Epithelial cell of proximal tubule (primary cell): Measurements from ENCODE around the gene ZCCHC4. TPM values are rescaled to one million over a fixed set of nuclear protein-coding genes. Genes with fewer than 3 reads are reported as not detected.

Experiments
- DNase-seq: peaks from one replicate; pipeline ENCODE4 v3.0.0-alpha.2; 2011; ENCODE audit warnings: low read depth
- H3K4me3 ChIP-seq: 2 replicates; pipeline ENCODE4 v1.5.1; 2011; ENCODE audit warnings: low read depth, mild to moderate bottlenecking, low read length
- CTCF ChIP-seq: conservative IDR thresholded peaks from 2 replicates; pipeline ENCODE4 v1.5.1; 2012; ENCODE audit warnings: low read depth, mild to moderate bottlenecking, low read length
- total RNA-seq: library from RNA; depleted of rRNA; stranded (reverse); fragments of >200 nt; gene quantifications from 2 replicates; pipeline ENCODE4 v1.2.3, GENCODE V29; 2015

The ZCCHC4 gene
- total RNA-seq, 1 donor from 2014 or later, result 17.2 TPM

GRCh38 chr4:25406081-25406692 is 93.6 kb downstream of the ZCCHC4 start:
- no peak for TF ChIP-seq CTCF
- H3K4me3 ChIP-seq, result no peak overlapping the region
- DNase-seq, result no peak

GRCh38 chr4:25410820-25411529 is 98.4 kb downstream of the ZCCHC4 start:
- no peak for TF ChIP-seq CTCF
- DNase-seq, result no peak
- H3K4me3 ChIP-seq, result no peak overlapping the region

GRCh38 chr4:25413261-25413660 is 100.7 kb downstream of the ZCCHC4 start:
- TF ChIP-seq CTCF, result no peak
- H3K4me3 ChIP-seq, result no peak overlapping the region
- DNase-seq, result no peak

- TF ChIP-seq CTCF, result no peak
- no peak overlapping the region for H3K4me3 ChIP-seq
- no peak for DNase-seq
These were observed 104.4 kb downstream of the ZCCHC4 start for GRCh38 chr4:25417014-25417413.

Other genes starting within 250 kb of the ZCCHC4 start
- gene SEPSECS, start 152.3 kb upstream of the ZCCHC4 start, total RNA-seq, result 4.3 and 4.8 TPM in 2 replicates
- gene PI4K2B, start 78.7 kb upstream of the ZCCHC4 start, total RNA-seq, result 24.4 and 27.4 TPM in 2 replicates
- gene ANAPC4, start 64.5 kb downstream of the ZCCHC4 start, total RNA-seq, result 9.0 and 18.0 TPM in 2 replicates